ENCODE measurements around the gene TMEM181. TPM values are rescaled to one million over a fixed set of nuclear protein-coding genes. Genes with fewer than 3 reads are reported as not detected.
"Not testable (repeated sequence)": the region's sequence is repeated elsewhere in the genome, so short reads cannot be mapped to it uniquely, and the experiment has no call there.

The TMEM181 gene, protein sequence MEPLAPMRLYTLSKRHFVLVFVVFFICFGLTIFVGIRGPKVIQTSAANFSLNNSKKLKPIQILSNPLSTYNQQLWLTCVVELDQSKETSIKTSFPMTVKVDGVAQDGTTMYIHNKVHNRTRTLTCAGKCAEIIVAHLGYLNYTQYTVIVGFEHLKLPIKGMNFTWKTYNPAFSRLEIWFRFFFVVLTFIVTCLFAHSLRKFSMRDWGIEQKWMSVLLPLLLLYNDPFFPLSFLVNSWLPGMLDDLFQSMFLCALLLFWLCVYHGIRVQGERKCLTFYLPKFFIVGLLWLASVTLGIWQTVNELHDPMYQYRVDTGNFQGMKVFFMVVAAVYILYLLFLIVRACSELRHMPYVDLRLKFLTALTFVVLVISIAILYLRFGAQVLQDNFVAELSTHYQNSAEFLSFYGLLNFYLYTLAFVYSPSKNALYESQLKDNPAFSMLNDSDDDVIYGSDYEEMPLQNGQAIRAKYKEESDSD
- total RNA-seq (ENCODE audit: insufficient read depth, low replicate concordance): 27.4 TPM

DNA sequence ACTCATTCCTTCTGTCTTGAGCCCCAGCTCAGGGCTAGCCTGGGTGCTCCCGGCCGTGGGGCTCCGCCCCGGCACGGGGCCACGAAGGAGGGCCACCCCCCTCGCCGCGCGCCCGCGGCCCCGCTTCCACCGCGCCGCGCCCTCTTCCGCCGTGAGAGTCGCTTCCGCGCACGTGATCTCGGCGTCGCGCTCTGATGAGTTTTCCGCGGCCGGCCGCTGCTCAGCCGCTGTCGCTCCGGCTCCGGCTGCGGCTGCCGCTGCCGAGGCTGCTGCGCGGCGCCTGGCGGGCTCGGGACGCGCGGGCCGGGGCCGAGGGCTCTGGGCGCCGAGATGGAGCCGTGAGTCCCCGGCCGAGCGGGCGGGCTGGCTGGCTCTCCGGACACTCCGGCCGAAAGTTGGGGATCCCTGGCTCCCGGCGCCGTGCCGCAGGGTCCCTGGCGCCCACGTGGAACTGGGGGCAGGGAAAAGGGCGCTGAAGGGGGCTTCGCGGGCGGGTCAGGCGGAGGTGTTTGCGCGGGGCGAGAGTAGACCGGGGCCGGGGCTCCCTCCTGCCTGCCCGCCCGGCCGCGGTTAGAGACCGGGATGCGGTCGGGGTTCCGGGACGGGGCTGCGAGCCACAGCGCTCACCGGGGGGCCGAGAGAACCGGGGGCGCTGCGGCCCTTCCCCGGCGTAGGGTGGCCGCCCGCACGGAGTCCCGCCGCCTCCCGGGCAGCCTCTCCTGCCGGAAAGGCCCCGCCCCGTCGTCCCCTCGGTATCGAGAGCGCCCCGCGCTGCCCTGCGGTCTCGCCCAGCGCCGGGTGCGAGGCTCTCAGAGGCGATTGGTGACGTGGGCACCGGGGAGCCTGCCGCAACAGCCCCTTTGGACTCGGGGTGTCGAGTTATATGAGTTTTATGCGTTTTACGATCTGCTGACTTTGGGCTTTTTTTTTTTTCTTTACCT, at the start of gene TMEM181:
TMEM181 (plus strand) TSS at position 197 of the 941 bp plus-strand sequence; CDS start at position 331, 134 bp downstream.
- peak; percentile 87 for DNase-seq (ENCODE audit: low spot score)

DNA sequence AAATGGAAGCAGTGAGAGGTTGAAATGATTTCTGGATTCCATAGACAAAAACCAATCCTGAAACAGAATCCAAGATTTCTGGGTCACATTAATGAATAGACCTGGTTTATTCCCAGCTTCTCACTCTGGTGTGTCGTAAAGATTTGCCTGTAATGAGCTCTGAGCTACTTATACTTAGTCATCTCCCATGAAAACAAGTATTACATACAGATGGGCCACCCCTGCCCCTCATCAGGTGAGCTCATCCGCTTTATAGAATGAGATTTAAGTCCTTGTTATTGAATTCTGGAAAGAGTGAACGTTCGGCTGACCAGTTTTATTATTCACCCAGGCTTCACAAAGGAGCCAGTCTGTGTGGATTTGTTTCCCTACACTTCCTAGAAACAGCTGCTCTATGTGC, 47.1 kb upstream of the TMEM181 start:
- DNase-seq (ENCODE audit: low spot score): no peak

DNA sequence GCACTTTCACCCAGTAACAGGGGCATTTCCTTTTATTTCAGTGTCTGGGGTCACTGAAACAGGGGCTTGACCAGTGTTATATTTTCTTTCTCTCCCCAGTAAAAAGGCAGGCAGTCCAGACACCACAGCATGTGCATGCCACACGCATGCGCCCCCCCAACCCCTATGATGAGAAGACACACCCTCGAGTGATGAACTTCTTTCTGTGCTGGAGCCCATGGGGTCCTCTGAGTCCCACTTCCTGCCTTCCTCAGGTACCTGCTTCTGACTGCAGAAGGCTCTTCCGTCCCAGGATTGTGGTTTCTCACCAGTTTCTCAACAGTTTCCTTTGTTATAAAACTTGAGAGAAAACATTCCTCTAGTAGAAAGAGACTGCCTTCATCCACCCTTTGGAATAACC, 45.7 kb upstream of the TMEM181 start:
- no peak for DNase-seq (ENCODE audit: low spot score)

DNA sequence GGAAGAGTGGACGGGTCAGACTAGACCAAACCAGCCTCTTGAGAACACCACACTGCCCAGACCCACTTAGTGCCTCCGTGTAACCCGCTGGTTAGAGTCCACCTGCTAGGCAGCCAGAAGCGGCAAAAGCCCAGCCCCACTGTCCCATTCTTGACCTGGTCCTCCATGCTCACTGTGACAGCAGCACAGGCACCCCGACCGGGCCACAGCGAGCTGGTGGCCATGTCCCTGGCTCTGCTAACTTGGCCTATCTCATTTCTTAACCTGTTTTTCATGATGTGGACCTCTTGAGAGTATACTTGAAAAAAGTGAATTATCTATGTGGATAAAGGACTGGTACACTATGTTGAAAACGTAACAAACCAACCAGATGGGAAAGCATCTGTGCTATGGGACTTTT, 44.9 kb upstream of the TMEM181 start:
- no peak for DNase-seq (ENCODE audit: low spot score)

DNA sequence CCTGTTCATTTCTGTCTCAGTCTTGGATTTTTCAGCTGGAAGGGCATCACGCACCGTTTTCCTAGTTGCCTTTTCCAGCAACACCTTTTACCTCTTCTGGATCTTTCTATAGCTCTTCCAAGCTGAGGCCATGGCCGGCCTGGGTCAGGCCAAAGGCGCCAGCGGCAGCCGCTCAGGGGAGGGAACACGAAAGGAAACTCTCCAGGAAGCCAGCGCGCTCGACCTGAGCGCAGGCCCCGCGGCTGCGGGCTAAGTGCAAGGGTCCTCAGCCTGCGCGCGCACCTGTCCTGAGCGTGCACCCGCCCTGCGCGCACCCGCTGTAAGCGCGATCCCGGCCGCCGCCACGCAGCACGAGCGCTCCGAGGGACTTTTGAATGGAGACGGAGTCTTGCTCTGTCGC, 43.8 kb upstream of the TMEM181 start:
- no peak for DNase-seq (ENCODE audit: low spot score)

DNA sequence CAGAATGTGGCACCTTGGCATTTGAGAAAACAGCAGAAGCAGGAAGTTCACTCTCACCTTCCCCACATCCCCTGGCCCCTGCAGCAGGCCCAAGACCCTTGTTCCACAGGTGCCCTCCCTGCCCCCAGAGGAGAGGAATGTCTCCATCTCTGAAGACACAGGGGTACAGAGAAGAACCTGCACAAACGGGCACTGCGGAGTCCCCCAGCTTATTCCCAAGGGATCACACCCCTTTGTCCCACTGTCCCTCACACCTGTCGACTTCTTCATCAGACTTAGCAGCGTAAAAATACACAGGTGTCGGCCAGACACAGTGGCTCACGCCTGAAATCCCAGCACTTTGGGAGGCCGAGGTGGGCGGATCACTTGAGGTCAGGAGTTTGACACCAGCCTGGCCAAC, 42.9 kb upstream of the TMEM181 start:
- no peak for DNase-seq (ENCODE audit: low spot score)

DNA sequence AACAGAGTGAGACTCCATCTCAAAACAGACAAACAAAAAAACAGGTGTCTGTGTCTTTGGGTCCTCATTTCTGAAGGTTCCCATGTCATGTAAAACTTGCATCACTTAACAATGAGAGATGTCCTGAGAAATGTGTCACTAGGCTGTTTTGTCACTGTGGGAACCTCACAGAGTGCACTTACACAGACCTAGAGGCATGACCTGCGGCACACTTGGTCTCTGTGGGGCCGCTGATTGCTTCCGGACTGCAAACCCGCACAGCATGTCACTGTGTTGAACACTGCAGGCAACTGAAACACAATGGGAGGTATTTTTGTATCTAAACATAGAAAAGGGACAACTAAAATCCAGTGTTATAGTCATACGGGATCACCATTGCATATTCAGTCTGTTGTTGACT, 42.3 kb upstream of the TMEM181 start:
- no peak for DNase-seq (ENCODE audit: low spot score)

DNA sequence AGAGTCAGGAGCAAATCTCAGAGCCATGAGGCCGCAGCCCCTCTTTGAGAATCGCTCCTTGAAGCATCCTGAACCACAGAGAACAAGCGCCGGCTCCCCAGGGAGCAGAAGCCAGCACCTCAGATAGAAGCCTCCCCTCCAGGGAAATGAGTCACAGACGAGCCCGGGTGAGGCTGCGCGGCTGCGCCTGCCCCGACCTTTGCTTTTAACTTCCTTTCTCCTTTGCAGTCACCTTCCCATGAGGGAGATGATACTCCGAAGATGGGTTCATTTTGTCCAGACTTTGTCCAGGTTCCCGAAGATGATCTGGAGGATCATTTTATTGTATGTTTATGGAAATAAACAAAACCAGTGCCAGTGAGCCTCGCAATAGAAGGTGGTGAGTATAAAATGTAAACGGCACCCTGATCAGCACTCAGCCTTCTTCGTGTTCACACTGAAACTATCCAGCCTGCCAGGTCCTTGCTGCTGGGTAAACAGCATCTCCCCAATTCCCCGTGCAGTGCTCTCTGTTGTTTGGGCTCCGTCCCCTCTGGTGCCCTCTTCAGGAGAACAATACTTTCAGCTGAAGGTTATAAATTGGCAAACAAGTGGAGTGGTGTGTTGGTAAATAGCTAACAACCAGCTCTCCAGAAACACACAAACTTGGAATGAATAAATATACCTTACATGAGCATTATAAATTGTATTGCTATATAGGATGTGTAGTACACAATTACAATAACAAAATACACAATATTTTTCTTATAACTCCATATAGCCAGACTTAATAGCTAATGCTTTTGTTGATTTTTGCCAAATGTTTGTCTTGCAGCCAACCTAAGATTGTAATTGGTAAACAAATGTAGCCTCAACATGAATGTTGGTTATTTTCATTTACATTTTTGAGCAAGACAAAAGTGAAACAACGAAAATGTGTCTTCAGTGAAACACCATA, 41.4 kb upstream of the TMEM181 start:
- peak; percentile 55 for DNase-seq (ENCODE audit: low spot score)

DNA sequence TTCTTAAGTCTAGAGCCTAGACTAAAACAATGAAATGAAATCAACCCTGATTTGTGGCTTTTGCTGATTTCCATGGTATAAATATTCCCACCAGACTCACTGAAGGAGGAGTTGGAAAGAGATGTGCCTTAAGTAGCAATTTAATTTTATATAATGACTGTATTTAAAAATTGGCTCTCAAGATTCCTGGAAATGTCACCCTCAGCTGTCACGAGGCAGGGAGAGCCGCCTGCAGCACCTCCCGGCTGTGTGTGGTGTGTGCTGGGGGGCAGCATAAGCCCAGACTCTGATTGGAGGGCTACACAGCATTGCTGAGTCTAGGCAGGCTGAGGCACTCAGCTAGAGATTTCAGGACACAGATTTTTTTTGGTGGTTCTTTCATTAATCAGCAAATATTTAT, 40.6 kb upstream of the TMEM181 start:
- no peak for DNase-seq (ENCODE audit: low spot score)

DNA sequence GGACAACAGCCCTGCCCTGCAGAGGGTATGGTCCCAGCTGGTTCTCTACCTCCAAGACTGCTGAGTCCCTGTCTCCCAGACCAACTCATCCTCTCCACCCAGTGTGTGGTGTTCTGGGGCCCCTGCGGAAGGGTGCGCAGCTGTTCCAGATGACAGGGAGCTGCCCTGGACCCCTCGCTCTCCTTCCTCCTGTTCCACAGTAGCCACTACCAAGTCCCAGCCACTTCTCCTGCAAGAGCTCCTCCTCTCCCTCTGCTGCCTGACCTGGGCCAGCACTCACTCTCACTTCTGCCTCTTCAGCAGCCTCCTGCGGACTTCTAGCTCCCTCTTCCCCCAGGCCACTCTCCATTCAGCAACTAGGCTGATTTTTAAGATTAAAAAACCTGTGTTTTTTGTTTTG, 40.1 kb upstream of the TMEM181 start:
- DNase-seq (ENCODE audit: low spot score): no peak

DNA sequence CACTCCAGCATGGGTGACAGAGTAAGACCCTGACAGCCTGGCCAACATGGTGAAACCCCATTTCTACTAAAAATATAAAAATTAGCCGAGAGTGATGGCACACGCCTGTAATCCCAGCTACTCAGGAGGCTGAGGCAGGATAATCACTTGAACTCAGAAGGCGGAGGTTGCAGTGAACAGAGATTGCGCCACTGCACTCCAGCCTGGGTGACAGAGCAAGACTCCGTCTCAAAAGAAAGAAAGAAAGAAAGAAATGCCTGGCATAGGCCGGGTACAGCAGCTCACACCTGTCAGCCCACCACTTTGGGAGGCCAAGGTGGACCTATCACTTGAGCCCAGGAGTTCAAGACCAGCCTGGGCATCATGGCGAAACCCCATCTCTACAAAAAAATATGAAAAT, 38.9 kb upstream of the TMEM181 start:
- DNase-seq (ENCODE audit: low spot score): not testable (repeated sequence)

DNA sequence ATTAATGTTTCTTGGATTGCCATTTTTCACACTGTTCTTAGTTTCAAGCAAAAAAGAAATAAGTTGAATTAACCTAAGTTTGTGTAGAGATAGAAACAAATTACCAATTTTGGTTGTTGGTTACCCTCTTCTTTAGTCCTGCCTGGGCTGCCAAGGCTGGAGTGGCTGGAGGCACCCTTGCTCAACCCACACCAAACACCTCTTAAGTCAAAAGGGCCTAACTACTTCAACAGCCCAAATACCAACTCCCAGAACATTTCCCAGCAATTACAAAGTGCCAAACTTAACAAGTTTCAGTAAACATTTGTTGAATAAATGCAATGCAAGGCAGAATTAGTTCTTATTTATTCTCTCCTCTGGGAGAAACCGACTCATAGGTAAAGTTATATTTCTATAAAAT, 38.1 kb upstream of the TMEM181 start:
- DNase-seq (ENCODE audit: low spot score): no peak

DNA sequence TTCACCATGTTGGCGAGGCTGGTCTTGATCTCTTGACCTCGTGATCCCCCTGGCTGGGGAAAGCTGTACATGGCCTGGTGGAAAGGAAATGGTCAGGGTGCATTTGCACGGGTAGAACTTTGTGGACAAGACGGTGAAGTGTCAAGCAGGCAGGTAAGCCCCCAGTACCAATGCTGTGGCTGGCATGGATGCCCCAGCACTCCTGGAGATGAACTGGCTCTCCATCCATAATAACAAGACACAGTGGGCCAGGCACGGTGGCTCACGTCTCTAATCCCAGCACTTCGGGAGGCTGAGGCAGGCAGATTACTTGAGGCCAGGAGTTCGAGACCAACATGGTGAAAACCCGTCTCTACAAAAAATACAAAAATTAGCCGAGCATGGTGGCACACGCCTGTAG, 37.3 kb upstream of the TMEM181 start:
- no peak for DNase-seq (ENCODE audit: low spot score)

DNA sequence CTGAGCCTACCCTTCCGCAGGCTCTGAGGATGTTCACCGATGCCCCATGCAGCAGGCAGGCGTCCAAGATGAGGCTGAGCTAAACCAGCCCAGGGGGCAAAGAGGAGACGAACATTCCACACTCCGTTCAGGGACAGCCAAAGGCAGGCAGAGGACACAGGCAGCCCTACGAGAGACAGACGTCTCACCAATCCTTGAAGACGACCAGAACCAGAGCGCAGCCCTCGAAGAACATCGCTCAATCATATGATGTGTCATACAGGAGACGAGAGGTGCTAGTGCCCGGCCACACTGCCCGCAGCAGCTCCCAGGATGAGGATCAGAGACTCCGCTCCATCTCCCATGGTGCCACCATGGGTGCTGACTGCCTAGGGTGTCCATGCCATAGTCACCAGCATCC, 35.6 kb upstream of the TMEM181 start:
- no peak for DNase-seq (ENCODE audit: low spot score)

DNA sequence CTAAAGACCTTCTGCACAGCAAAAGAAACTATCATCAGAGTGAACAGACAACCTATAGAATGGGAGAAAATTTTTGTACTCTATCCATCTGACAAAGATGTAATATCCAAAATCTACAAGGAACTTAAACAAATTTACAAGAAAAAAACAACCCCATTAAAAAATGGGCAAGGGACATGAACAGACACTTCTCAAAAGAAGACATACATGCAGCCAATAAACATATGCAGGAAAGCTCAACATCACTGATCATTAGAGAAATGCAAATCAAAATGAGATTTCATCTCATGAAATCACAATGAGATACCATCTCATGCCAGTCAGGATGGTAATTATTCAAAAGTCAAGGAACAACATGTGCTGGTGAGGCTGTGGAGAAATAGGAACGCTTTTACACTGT, 32.0 kb upstream of the TMEM181 start:
- DNase-seq (ENCODE audit: low spot score): not testable (repeated sequence)

DNA sequence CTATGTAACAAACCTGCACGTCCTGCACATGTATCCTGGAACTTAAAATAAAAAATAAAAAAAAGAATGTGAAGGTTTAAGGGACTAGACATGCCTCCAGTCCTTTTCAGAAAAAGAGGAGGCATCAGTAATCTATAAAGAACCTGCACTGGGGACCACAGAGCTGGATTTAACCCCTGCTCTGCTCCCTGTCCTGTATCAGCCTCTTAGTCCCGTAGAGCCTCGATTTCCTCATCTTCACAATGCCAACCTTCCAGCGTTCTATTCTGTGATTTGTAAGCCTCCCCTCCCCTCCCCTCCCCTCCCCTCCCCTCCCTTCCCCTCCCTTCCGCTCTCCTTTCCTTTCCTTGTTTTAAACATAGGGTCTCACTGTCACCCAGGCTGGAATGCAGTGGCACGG, 31.1 kb upstream of the TMEM181 start:
- no peak for DNase-seq (ENCODE audit: low spot score)

DNA sequence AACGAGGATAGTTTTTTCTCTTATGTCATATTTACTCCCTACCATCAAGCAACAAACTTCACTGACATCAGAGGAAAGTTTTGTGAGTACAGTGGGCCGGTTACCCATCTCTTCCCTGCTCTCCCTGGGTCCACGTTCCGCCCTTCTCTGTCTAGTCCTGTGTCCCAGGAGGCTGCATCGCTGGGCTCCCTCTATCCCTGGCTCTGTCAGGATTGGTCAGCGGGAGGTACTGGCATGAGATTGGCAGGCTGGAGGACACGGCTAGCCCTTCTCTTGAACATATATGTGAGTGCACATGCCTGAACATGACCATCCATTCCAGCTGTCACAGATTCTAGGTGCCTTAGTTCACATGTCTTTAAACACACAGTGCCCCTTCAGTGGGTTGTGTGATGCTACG, 30.3 kb upstream of the TMEM181 start:
- no peak for DNase-seq (ENCODE audit: low spot score)

DNA sequence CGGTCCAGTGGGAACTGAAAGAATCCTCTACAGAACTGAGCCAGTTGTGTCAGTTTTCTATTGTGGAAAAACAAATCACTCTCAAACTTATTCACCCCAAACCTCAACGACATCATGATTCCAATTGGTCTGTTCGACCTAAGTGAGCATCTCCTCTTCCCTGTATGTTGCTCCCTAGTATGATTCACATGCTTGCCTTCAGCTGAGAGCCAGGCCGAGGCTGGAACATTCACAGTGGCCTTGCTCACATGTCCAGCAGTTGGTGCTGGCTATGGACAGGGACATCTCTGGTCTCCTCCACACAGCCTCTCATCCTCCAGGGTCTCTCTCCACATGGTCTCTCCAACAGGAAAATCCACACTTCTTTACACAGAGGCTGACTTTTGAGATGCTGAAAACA, 28.3 kb upstream of the TMEM181 start:
- no peak for DNase-seq (ENCODE audit: low spot score)

DNA sequence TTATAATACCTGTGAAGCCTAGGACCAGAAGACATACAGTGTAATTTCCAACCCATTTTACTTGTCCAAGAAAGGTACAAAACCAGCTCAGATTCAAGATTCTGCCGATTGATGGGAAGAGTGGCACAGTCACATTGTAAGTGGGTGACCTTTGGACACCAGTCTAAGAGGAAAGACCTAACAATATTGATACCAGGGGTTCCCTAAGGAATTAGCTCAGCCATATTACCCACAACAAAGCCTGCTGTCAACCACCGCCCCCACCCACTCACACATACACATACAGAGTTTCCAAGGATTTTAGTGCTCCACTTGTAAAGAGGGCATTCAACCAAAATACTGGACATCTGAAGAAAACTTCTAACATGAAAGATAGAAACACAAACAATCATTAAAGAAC, 27.9 kb upstream of the TMEM181 start:
- no peak for DNase-seq (ENCODE audit: low spot score)

DNA sequence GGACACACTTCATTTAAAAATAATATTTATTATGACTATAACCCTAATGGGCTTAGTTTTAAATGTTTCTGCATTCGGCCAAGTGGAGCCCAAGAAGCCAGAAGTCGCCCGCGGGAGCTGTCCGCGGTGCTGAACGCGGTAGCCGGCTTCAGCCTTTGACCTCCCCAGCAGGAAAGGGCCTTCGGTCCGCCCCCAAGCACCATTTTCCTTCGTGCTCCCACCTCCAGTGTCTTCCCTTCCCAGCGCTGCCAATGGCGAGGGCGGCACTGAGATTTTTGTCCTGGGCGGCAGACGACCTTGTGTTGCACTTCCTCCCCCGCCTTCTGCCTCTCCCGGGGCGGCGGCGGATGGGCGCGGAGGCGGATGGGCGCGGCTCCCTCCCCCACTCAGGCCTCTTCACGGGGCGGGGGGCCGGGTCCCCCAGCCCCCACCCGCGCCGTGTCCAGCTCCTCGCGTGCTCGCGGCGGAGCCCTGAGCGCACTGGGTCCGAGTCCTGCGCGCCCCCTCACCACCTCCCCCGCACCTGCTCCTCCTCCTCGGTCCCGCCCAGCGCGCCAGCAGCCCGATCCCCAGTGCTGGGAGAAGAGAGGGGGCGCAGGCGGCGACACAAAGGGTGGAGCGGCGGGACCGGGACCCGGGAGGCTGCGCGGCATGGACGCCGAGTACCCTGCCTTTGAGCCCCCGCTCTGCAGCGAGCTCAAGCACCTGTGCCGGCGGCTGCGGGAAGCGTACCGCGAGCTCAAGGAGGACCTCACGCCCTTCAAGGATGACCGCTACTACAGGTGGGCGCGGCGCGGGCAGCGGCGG, 23.6 kb upstream of the TMEM181 start:
- DNase-seq (ENCODE audit: low spot score): peak; percentile 81

Measured in umbilical cord (tissue), 2 donors.